Measurements from ENCODE around the gene FKBP15. TPM values are rescaled to one million over a fixed set of nuclear protein-coding genes. Genes with fewer than 3 reads are reported as not detected.
"Not testable (repeated sequence)": the region's sequence is repeated elsewhere in the genome, so short reads cannot be mapped to it uniquely, and the experiment has no call there.

Gene FKBP15
- total RNA-seq, 1 donor: 15.4 TPM

GRCh38 chr9:113151696-113152630 is 69.1 kb downstream of the FKBP15 start:
- no peaks in the 10 kb centered on the region for H3K27me3 ChIP-seq (ENCODE audit: insufficient read depth, low read length)
- peaks cover 72% of the 10 kb centered on the region for H3K4me1 ChIP-seq (ENCODE audit: insufficient read depth, low read length)
- peak overlapping the region; percentile 88 for H3K4me3 ChIP-seq (ENCODE audit: low read length)
- no peaks in the 10 kb centered on the region for H3K9me3 ChIP-seq (ENCODE audit: low read depth, low read length)

GRCh38 chr9:113150670-113151611 is 70.1 kb downstream of the FKBP15 start, which contains the start of gene SLC31A2:
SLC31A2 (plus strand) TSS chr9:113151007; CDS start chr9:113151075, 68 bp downstream.
- Histone ChIP-seq H3K27me3 (ENCODE audit: insufficient read depth, low read length) (peaks cover 3% of the 10 kb centered on the region), H3K4me3 (ENCODE audit: low read length) (peak within 1 kb of the TSS; percentile 88), H3K4me1 (ENCODE audit: insufficient read depth, low read length) (peaks cover 62% of the 10 kb centered on the region), H3K9me3 (ENCODE audit: low read depth, low read length) (no peaks in the 10 kb centered on the region)

- not testable (repeated sequence) for H3K9me3 ChIP-seq (ENCODE audit: low read depth, low read length); H3K4me3 ChIP-seq (ENCODE audit: low read length); H3K27me3 ChIP-seq (ENCODE audit: insufficient read depth, low read length)
- H3K4me1 ChIP-seq (ENCODE audit: insufficient read depth, low read length): peaks cover 48% of the 10 kb centered on the region
These were observed 71.5 kb downstream of the FKBP15 start for GRCh38 chr9:113149561-113149960.

- Histone ChIP-seq H3K27me3 (ENCODE audit: insufficient read depth, low read length) (peaks cover 4% of the 10 kb centered on the region), H3K4me3 (ENCODE audit: low read length) (no peak overlapping the region), H3K4me1 (ENCODE audit: insufficient read depth, low read length) (peaks cover 42% of the 10 kb centered on the region), H3K9me3 (ENCODE audit: low read depth, low read length) (no peaks in the 10 kb centered on the region)
These were observed 72.1 kb downstream of the FKBP15 start for GRCh38 chr9:113148781-113149510.

- peaks cover 36% of the 10 kb centered on the region for H3K4me1 ChIP-seq (ENCODE audit: insufficient read depth, low read length)
- H3K27me3 ChIP-seq (ENCODE audit: insufficient read depth, low read length): peaks cover 4% of the 10 kb centered on the region
- no peaks in the 10 kb centered on the region for H3K9me3 ChIP-seq (ENCODE audit: low read depth, low read length)
- H3K4me3 ChIP-seq (ENCODE audit: low read length): no peak overlapping the region
These were observed 72.7 kb downstream of the FKBP15 start for GRCh38 chr9:113148372-113148705.

GRCh38 chr9:113143432-113144227 is 77.4 kb downstream of the FKBP15 start:
- H3K4me3 ChIP-seq (ENCODE audit: low read length): no peak overlapping the region
- peaks cover 6% of the 10 kb centered on the region for H3K27me3 ChIP-seq (ENCODE audit: insufficient read depth, low read length)
- peaks cover under 1% of the 10 kb centered on the region for H3K4me1 ChIP-seq (ENCODE audit: insufficient read depth, low read length)
- H3K9me3 ChIP-seq (ENCODE audit: low read depth, low read length): no peaks in the 10 kb centered on the region

GRCh38 chr9:113140896-113141295 is 80.2 kb downstream of the FKBP15 start:
- H3K4me3 ChIP-seq (ENCODE audit: low read length); H3K27me3 ChIP-seq (ENCODE audit: insufficient read depth, low read length); H3K9me3 ChIP-seq (ENCODE audit: low read depth, low read length); H3K4me1 ChIP-seq (ENCODE audit: insufficient read depth, low read length): not testable (repeated sequence)

GRCh38 chr9:113139953-113140352 is 81.1 kb downstream of the FKBP15 start:
- peaks cover 2% of the 10 kb centered on the region for H3K27me3 ChIP-seq (ENCODE audit: insufficient read depth, low read length)
- no peak overlapping the region for H3K4me3 ChIP-seq (ENCODE audit: low read length)
- no peaks in the 10 kb centered on the region for H3K4me1 ChIP-seq (ENCODE audit: insufficient read depth, low read length)
- H3K9me3 ChIP-seq (ENCODE audit: low read depth, low read length): no peaks in the 10 kb centered on the region

GRCh38 chr9:113139225-113139829 is 81.8 kb downstream of the FKBP15 start:
- no peak overlapping the region for H3K4me3 ChIP-seq (ENCODE audit: low read length)
- H3K4me1 ChIP-seq (ENCODE audit: insufficient read depth, low read length): no peaks in the 10 kb centered on the region
- no peaks in the 10 kb centered on the region for H3K9me3 ChIP-seq (ENCODE audit: low read depth, low read length)
- peaks cover 2% of the 10 kb centered on the region for H3K27me3 ChIP-seq (ENCODE audit: insufficient read depth, low read length)

- Histone ChIP-seq H3K4me1 (ENCODE audit: insufficient read depth, low read length) (no peaks in the 10 kb centered on the region), H3K4me3 (ENCODE audit: low read length) (no peak overlapping the region), H3K27me3 (ENCODE audit: insufficient read depth, low read length) (peaks cover 2% of the 10 kb centered on the region), H3K9me3 (ENCODE audit: low read depth, low read length) (no peaks in the 10 kb centered on the region)
These were observed 82.3 kb downstream of the FKBP15 start for GRCh38 chr9:113138760-113139159.

- no peak overlapping the region for H3K4me3 ChIP-seq (ENCODE audit: low read length)
- no peaks in the 10 kb centered on the region for H3K27me3 ChIP-seq (ENCODE audit: insufficient read depth, low read length)
- H3K4me1 ChIP-seq (ENCODE audit: insufficient read depth, low read length): no peaks in the 10 kb centered on the region
- no peaks in the 10 kb centered on the region for H3K9me3 ChIP-seq (ENCODE audit: low read depth, low read length)
These were observed 83.6 kb downstream of the FKBP15 start for GRCh38 chr9:113137196-113138168.

GRCh38 chr9:113131689-113132151 is 89.4 kb downstream of the FKBP15 start:
- H3K27me3 ChIP-seq (ENCODE audit: insufficient read depth, low read length): peaks cover 12% of the 10 kb centered on the region
- no peaks in the 10 kb centered on the region for H3K4me1 ChIP-seq (ENCODE audit: insufficient read depth, low read length)
- H3K9me3 ChIP-seq (ENCODE audit: low read depth, low read length): no peaks in the 10 kb centered on the region
- no peak overlapping the region for H3K4me3 ChIP-seq (ENCODE audit: low read length)

GRCh38 chr9:113129884-113130283 is 91.2 kb downstream of the FKBP15 start:
- Histone ChIP-seq H3K9me3 (ENCODE audit: low read depth, low read length) (no peaks in the 10 kb centered on the region), H3K27me3 (ENCODE audit: insufficient read depth, low read length) (peaks cover 12% of the 10 kb centered on the region)

More at GRCh38 chr9:113129884-113130283, 91.2 kb downstream of the FKBP15 start:
- Histone ChIP-seq H3K4me1 (ENCODE audit: insufficient read depth, low read length) (peaks cover 9% of the 10 kb centered on the region), H3K4me3 (ENCODE audit: low read length) (no peak overlapping the region)

All from mononuclear cell (primary cell).